Esophagus (tissue), 2 donors: ENCODE data around the gene SAMD13. TPM values are rescaled to one million over a fixed set of nuclear protein-coding genes. Genes with fewer than 3 reads are reported as not detected.

ENCODE experiments used
- H3K27ac ChIP-seq, 2 donors: one replicate each; pipeline ENCODE4 v1.5.1; 2013; ENCODE audit warnings: low read depth in 2 of 2, mild to moderate bottlenecking in 2 of 2, inconsistent platforms in 1 of 2, low read length in 1 of 2, moderate library complexity in 1 of 2
- H3K27me3 ChIP-seq, 2 donors: one replicate each; pipeline ENCODE4 v1.6.1; 2013; ENCODE audit warnings: low read length in 2 of 2, control low read depth in 1 of 2, mild to moderate bottlenecking in 1 of 2; ENCODE audit not compliant: insufficient read depth in 2 of 2, control insufficient read depth in 1 of 2
- H3K36me3 ChIP-seq, 2 donors: one replicate each; pipeline ENCODE4 v1.6.1; 2013; ENCODE audit warnings: low read length in 1 of 2; ENCODE audit not compliant: control insufficient read depth in 2 of 2, insufficient read depth in 2 of 2
- H3K4me1 ChIP-seq, 2 donors: one replicate each; pipeline ENCODE4 v1.6.1; 2013; ENCODE audit warnings: low read length in 1 of 2; ENCODE audit not compliant: control insufficient read depth in 2 of 2, insufficient read depth in 2 of 2
- H3K4me3 ChIP-seq, 2 donors: one replicate each; pipeline ENCODE4 v1.5.1; 2013; ENCODE audit warnings: low read length in 2 of 2, mild to moderate bottlenecking in 2 of 2, low read depth in 1 of 2, moderate library complexity in 1 of 2
- H3K9me3 ChIP-seq, 2 donors: one replicate each; pipeline ENCODE4 v1.6.1; 2013; ENCODE audit warnings: mild to moderate bottlenecking in 2 of 2, low read depth in 1 of 2, low read length in 1 of 2, moderate library complexity in 1 of 2; ENCODE audit not compliant: control insufficient read depth in 2 of 2, insufficient read depth in 1 of 2
- WGBS, 2 donors: extraction: QIAGEN DNeasy Blood & Tissue Kit; methylation state at CpG; one replicate each; pipeline ENCODE4 v1.1.7; 2013; 5-methylcytosine and 5-hydroxymethylcytosine counted together
- polyA plus RNA-seq, 2 donors: library from polyadenylated mRNA; stranded (reverse); fragments of 200-250 nt; gene quantifications; one replicate each; pipeline ENCODE4 v1.2.3, GENCODE V29; 2013
- donor health status: healthy with polysubstance abuse.
- donor health status: Bipolar disorder and iron deficiency.

SAMD13 gene
- polyA plus RNA-seq, 2 donors: 0.45 to 0.59 TPM

GRCh38 chr1:84297546-84298244 is 3.8 kb upstream of the SAMD13 start:
- WGBS, 2 donors: 64 to 70% methylated on average over 10 of the region's 10 CpGs
- no peaks in the 10 kb centered on the region for H3K4me1 ChIP-seq
- no peaks in the 10 kb centered on the region for H3K36me3 ChIP-seq
- no peaks in the 10 kb centered on the region for H3K9me3 ChIP-seq
- H3K4me3 ChIP-seq: peak overlapping the region in 1 of 2 donors; percentile 96
- H3K27ac ChIP-seq: no peak overlapping the region
- H3K27me3 ChIP-seq: no peaks in the 10 kb centered on the region

DNA sequence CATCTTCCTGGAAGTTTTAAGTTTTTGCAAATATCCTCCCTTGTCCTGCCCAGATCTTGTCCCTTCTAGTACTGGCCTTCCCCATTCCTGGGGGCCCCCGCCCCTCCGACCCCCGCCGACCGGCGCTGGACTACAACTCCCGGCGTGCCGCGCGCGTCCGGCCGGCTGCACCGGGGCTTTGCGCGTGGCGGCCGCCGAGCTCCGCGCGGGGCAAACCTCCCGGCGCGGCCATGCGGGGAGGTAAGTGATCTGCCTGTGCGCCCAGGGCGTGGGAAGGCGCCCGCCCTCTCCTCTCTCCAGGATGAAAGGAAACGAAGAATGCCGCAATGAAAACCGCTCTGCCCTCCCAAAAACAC is 3.2 kb upstream of the SAMD13 start:
- Histone ChIP-seq H3K4me1 (no peaks in the 10 kb centered on the region), H3K4me3 (peak overlapping the region; percentile 68 to 96), H3K36me3 (no peaks in the 10 kb centered on the region), H3K9me3 (no peaks in the 10 kb centered on the region), H3K27ac (peak overlapping the region; percentile 41 to 90), H3K27me3 (no peaks in the 10 kb centered on the region)
- 0 to 1% methylated on average over 33 to 34 of the region's 34 CpGs for WGBS, 2 donors

DNA sequence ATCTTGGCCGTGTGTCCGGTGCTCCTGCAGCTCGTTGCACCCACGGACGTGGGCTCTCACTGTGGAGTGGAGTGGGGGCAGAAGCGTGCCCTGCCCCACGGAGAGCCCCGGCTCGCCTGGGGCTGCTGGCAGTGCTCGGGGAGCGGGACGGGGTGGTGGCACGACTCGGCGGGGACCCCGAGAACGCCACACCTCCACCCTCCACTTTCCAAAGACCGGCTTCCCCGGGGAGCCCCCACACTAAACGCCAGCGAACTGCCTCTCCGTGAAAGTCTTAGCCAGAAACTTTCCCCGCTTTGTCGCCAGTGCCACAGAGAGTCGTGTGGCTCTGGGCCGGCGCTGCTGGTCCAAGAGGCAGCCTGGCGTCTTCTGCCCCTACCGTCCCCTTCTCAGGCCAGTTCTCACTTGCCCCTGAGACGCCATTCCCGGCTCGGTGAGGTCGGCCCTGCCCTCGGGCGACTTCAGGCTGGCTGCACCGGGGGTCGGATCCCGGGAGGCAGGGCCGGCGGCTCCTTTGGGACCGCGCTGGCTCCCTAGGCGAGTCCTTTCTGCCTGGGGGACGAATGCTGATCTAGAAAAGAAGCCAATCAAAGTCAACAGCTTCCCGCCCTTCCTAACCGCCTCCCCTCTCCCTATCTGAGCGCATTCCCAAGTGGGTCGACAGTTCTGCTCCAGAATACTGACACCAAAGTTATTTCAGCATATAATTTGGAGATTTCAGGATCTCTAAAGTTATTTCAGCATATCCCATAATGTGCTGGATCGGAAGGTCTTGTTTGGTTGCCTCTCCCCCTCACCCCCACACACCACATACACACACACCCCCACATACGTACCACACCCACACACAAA is 2.6 kb upstream of the SAMD13 start:
- Histone ChIP-seq H3K27ac (peak overlapping the region; percentile 41 to 90), H3K27me3 (no peaks in the 10 kb centered on the region), H3K4me1 (no peaks in the 10 kb centered on the region), H3K9me3 (no peaks in the 10 kb centered on the region), H3K36me3 (no peaks in the 10 kb centered on the region), H3K4me3 (peak overlapping the region; percentile 68 to 96)
- WGBS, 2 donors: 1 to 2% methylated on average over 50 of the region's 50 CpGs

DNA sequence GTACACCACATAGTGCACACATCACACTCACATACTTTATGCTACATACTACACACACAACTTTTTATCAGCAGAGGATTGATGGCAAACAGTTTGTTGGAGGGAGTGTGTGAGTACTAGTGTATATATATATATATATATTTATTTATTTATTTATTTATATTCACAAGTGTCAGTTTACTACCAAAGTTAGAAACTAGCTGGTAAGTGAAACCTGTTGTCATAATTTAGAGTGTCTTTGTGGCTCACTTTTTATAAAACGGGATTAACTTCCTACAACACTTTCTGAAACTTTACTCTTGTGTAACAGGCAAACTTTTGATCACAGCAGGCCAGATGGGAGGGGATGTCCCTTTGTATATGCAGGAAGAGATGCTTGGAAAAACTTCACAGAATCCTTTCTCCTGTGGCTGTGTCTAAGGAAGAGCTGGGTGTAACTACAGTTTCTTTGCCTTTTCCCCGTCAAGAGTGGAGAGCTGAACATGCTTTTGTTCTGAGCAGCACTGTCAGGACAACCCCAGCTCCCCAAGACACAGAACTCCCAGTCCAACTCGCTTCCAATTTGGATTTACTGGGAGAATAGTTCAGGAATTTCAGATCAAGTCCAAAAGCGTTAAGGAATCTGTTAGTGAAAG is 1.9 kb upstream of the SAMD13 start:
- no peaks in the 10 kb centered on the region for H3K4me1 ChIP-seq
- peak overlapping the region; percentile 41 to 90 for H3K27ac ChIP-seq
- H3K4me3 ChIP-seq: peak overlapping the region; percentile 68 to 96
- 19 to 21% methylated on average over 4 of the region's 4 CpGs for WGBS, 2 donors
- H3K27me3 ChIP-seq: no peaks in the 10 kb centered on the region
- no peaks in the 10 kb centered on the region for H3K9me3 ChIP-seq
- no peaks in the 10 kb centered on the region for H3K36me3 ChIP-seq

DNA sequence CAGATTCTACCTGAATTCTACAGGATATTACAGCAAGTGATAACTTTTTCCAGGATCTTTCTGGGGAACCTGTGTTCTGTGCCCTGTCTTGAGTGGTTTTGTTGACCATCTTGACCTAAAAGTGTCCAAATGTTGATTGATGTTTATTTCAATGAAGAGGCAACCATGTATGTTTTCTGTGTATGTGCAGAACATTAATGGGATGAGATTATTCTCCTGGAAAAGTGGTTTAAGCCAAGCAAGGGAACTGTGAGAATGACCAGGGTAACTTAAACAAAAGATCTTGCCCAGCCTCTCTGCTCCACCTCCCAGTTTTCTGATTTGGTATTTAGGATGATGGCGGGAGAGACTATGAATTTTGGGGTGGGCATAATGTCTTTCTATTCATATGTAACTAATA is 1.0 kb upstream of the SAMD13 start:
- no peaks in the 10 kb centered on the region for H3K4me1 ChIP-seq
- no peaks in the 10 kb centered on the region for H3K9me3 ChIP-seq
- no peaks in the 10 kb centered on the region for H3K36me3 ChIP-seq
- no peak overlapping the region for H3K27ac ChIP-seq
- H3K4me3 ChIP-seq: no peak overlapping the region
- no peaks in the 10 kb centered on the region for H3K27me3 ChIP-seq
- WGBS, 2 donors: 85 to 93% methylated on average over 1 of the region's 1 CpG

DNA sequence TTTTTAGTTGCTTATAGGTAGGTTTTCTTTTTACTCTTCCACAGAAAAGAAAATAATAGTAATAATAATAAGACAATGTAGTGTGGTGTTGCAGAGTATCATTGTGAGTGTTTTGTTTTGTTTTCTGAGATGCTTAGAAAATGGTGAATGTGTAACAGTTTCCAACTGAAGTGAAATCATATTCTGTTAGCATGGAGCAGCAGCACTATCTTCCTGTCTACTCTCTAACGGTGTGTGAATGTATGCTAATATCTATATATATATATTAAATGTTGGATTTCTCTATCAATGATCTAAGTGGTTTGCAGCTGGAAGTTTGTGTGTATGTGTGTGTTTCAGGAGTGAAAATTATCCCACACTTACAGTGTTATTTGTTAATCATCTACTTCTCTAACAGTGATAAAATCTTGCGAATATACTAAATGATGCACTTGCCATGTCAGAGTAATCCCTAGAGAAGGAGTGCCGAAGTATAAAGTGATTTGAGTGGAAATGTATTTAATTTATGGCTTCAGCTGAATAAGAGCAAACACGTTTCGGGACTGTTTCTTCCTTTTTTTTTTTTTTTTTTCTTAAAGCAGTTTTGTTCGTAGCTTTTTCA is 377 bp downstream of the SAMD13 start:
- Histone ChIP-seq H3K4me1 (no peaks in the 10 kb centered on the region), H3K4me3 (no peak overlapping the region), H3K27me3 (no peaks in the 10 kb centered on the region), H3K9me3 (no peaks in the 10 kb centered on the region), H3K36me3 (no peaks in the 10 kb centered on the region), H3K27ac (no peak overlapping the region)
- WGBS, 2 donors: 10 to 17% methylated on average over 6 of the region's 6 CpGs

DNA sequence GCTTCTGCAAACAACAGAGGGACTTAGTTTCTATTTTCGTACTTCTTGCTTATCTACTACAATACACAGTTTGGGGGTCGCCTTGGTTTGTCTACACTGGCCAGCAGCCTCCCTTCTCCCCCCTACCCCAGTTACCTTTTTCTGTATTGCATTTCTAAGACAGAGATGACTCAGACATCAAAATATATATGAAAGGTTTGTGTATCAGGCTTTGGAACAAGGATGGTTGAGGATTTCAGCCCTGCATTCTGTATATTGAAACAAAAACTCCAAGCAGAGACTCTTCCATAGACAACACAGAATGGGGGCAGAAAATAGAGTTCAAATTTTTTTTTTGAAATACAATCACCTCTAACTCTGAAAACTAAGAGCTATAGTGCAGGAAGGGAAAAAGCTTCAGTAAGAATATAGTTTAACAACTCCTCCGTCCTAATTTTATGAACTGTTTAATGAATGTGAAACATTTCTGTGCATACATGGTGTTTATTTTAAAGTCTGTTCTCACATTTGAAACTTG is 1.9 kb downstream of the SAMD13 start:
- peak overlapping the region in 1 of 2 donors; percentile 45 for H3K4me3 ChIP-seq

GRCh38 chr1:84307398-84307797 is 5.9 kb downstream of the SAMD13 start:
- 93 to 99% methylated on average over 2 of the region's 2 CpGs for WGBS, 2 donors
- H3K36me3 ChIP-seq: no peaks in the 10 kb centered on the region
- no peak overlapping the region for H3K4me3 ChIP-seq
- no peaks in the 10 kb centered on the region for H3K27me3 ChIP-seq
- no peaks in the 10 kb centered on the region for H3K4me1 ChIP-seq
- no peaks in the 10 kb centered on the region for H3K9me3 ChIP-seq
- H3K27ac ChIP-seq: no peak overlapping the region

More for the DNA sequence above, 1.9 kb downstream of the SAMD13 start:
- WGBS, 2 donors: 20 to 27% methylated on average over 3 of the region's 3 CpGs
- no peak overlapping the region for H3K27ac ChIP-seq
- H3K27me3 ChIP-seq: no peaks in the 10 kb centered on the region
- no peaks in the 10 kb centered on the region for H3K36me3 ChIP-seq
- no peaks in the 10 kb centered on the region for H3K9me3 ChIP-seq
- no peaks in the 10 kb centered on the region for H3K4me1 ChIP-seq

DNA sequence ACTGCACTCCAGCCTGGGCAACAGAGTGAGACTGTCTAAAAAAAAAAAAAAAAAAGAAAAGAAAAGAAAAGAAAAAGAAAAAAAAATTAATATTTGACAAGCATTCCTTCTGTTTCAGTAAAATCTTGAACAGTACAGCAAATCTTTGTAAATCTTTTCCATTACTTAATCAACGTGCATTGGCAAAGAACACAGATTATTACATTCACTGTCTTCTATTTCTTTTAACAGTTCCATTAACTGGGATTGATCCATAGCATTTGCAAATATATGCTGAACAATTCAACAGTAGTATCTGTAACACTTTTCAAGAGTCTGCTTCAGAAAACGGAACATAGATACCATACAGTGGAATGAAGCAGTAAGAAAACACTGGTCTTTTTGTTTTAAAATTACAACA is 9.8 kb downstream of the SAMD13 start:
- Histone ChIP-seq H3K36me3 (no peaks in the 10 kb centered on the region), H3K9me3 (no peaks in the 10 kb centered on the region), H3K27me3 (no peaks in the 10 kb centered on the region), H3K27ac (no peak overlapping the region), H3K4me3 (no peak overlapping the region), H3K4me1 (no peaks in the 10 kb centered on the region)
- WGBS, 2 donors: 82 to 83% methylated on average over 2 of the region's 2 CpGs
